Measurements from ENCODE around the gene TMEM151A. TPM values are rescaled to one million over a fixed set of nuclear protein-coding genes. Genes with fewer than 3 reads are reported as not detected.
A peak's percentile ranks its signal among the peaks of the same experiment; 100 is the strongest.
"Not testable (repeated sequence)": the region's sequence is repeated elsewhere in the genome, so short reads cannot be mapped to it uniquely, and the experiment has no call there.

The TMEM151A gene
- total RNA-seq, 1 donor from 2014 or later, result not detected

GRCh38 chr11:66267379-66268243 is 24.1 kb upstream of the TMEM151A start:
- peak; percentile 91 for DNase-seq (ENCODE audit: low spot score)

- DNase-seq (ENCODE audit: low spot score), result peak; percentile 100
Measured at GRCh38 chr11:66268244-66268951, 23.3 kb upstream of the TMEM151A start, which contains the start of gene RAB1B. Gene RAB1B, plus strand, starts transcription at chr11:66268639. Its CDS starts 41 bp downstream, at chr11:66268680.

GRCh38 chr11:66268952-66269905 is 22.5 kb upstream of the TMEM151A start:
- no peak for DNase-seq (ENCODE audit: low spot score)

DNA sequence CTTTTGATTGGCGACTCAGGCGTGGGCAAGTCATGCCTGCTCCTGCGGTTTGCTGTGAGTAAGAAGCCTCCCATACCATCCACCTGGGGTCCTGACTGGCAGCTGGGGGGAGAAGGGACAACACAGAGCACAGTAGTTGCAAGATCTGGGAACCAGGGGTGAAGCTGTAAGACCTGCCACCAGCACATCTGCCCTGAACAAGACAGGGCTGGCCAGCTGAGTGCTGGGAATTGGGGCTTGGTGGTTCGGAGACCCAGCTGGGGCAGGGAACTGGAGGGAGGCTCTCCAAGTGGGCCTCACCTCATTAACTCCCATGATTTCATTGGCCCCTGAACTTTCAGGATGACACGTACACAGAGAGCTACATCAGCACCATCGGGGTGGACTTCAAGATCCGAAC is 19.9 kb upstream of the TMEM151A start:
- DNase-seq (ENCODE audit: low spot score), result no peak

DNA sequence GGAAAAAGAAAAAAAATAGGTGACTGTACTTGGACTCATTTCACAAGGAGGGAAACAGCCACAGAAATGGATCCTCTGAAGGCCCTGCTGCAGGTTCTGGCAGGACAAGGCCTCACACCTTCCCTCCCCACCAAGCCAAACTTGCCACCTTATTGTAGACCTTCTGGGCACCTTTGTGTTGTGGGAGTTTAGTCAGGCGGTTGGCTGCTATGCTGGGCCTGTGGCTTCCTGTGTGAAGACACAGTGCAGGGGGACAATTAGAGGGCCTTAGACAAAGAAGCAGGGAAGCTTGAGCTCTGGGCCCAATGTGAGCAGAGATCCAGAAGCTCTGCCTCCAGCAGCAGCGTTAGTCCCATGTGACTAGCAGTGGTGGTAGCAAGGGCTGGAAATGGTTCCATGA is 19.1 kb upstream of the TMEM151A start:
- DNase-seq (ENCODE audit: low spot score), result no peak

GRCh38 chr11:66274219-66274618 is 17.5 kb upstream of the TMEM151A start:
- DNase-seq (ENCODE audit: low spot score), result no peak

GRCh38 chr11:66275396-66275795 is 16.3 kb upstream of the TMEM151A start:
- no peak for DNase-seq (ENCODE audit: low spot score)

GRCh38 chr11:66275984-66276612 is 15.6 kb upstream of the TMEM151A start:
- no peak for DNase-seq (ENCODE audit: low spot score)

- DNase-seq (ENCODE audit: low spot score), result not testable (repeated sequence)
Measured at GRCh38 chr11:66276619-66277018, 15.1 kb upstream of the TMEM151A start.

DNA sequence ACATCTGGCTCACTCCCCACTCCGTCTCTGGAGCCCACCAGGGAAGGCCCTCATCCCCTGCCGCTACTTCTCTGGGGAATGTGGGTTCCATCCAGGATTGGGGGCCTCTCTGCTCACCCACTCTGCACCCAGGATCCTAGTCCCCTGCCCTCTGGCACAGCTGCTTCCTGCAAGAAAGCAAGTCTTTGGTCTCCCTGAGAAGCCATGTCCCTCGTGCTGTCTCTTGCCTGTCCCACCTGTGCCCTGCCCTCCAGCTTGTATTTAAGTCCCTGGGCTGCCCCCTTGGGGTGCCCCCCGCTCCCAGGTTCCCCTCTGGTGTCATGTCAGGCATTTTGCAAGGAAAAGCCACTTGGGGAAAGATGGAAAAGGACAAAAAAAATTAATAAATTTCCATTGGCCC is 14.6 kb upstream of the TMEM151A start:
- DNase-seq (ENCODE audit: low spot score), result not testable (repeated sequence)

- no peak for DNase-seq (ENCODE audit: low spot score)
Measured at GRCh38 chr11:66277471-66278362, 14.0 kb upstream of the TMEM151A start, which contains the start of gene CNIH2. Gene CNIH2, plus strand, starts transcription at chr11:66278175. Its CDS starts 282 bp downstream, at chr11:66278457.

- no peak for DNase-seq (ENCODE audit: low spot score)
Measured at GRCh38 chr11:66278363-66279091, 13.2 kb upstream of the TMEM151A start.

GRCh38 chr11:66279092-66279734 is 12.5 kb upstream of the TMEM151A start:
- no peak for DNase-seq (ENCODE audit: low spot score)

- DNase-seq (ENCODE audit: low spot score), result no peak
Measured at GRCh38 chr11:66280428-66280827, 11.3 kb upstream of the TMEM151A start.

- no peak for DNase-seq (ENCODE audit: low spot score)
Measured at GRCh38 chr11:66281001-66281400, 10.7 kb upstream of the TMEM151A start.

DNA sequence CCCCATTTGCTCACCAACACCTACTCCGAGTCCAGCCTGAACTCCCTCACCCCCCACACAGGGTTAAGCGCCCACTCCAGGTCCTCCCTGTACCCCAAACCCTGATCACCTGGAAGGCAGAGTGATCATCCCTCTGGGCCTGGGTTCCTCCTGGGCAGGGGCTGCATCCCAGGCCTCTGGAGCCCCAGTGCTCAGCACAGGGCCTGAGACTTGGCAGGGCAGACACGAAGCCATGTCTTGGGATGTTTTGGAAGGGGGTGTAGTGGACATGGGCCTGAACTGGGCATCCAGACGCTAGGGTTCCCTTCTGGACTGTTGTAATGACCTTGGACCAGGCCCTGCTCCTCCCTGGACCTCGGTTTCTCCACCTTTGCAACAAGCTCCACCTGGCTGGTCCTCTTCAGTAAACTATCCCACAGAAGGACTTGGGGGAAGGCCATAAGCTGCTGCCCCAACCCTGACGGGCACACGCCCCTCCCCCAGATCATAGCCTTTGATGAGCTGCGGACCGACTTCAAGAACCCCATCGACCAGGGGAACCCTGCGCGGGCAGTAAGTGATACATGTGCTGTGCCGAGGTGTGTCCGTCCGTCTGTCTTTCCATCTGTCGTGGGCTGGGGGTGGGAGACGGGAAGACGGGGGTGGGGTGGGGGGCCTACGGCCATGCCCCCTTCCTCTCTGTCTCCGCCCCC is 9.8 kb upstream of the TMEM151A start:
- DNase-seq (ENCODE audit: low spot score), result no peak

DNA sequence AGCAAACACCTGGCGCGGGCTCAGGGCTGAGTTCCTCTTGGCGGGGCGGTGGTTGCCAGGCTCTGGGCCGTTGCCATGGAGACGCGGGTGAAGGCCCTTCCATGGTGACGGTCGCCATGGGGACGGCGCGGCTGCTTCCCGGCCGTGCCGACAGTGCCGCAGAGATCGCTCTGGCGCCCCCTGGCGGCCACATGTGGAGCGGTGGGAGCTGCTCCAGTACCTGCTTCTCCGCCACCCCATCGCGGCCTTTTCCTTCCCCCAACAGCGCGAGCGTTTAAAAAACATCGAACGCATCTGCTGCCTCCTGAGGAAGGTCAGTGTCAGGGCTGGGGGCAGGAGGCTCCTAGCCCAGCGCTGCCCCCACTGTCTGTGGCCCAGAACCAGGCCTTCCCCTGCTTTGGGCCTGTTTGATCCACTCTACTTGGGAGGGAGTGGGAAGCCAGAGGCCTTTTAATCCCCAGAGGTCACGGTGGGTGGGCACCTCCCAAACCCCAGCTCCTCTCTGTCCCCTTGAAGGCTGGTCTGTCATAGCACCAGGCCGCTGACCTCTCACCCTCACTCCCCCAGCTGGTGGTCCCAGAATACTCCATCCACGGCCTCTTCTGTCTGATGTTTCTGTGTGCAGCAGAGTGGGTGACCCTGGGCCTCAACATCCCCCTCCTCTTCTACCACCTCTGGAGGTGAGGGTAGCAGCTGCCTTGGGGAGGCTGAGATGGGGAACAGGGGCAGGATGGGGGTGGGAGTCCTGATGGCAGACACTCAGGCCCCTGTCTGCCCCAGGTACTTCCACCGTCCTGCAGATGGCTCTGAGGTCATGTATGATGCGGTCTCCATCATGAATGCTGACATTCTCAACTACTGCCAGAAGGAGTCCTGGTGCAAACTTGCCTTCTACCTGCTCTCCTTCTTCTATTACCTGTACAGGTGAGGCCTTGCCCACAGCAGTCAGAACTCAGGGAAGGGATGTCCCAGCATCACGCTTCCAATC is 8.9 kb upstream of the TMEM151A start:
- DNase-seq (ENCODE audit: low spot score), result peak; percentile 97
